Endothelial cell (in vitro differentiated cells): Measurements from ENCODE around the gene RBFOX2. TPM values are rescaled to one million over a fixed set of nuclear protein-coding genes. Genes with fewer than 3 reads are reported as not detected.
A peak's percentile ranks its signal among the peaks of the same experiment; 100 is the strongest.

Experiments
- DNase-seq: peaks from one replicate; pipeline ENCODE4 v3.0.0; 2021; ENCODE audit warnings: low spot score
- H3K27ac Mint-ChIP-seq: one replicate; pipeline ENCODE4 v1.8.0; 2021; ENCODE audit warnings: mixed read lengths, inconsistent platforms; ENCODE audit not compliant: unreplicated experiment
- H3K27me3 Mint-ChIP-seq: one replicate; pipeline ENCODE4 v1.8.0; 2021; ENCODE audit warnings: mild to moderate bottlenecking, moderate library complexity, mixed read lengths, inconsistent platforms; ENCODE audit not compliant: unreplicated experiment
- H3K36me3 Mint-ChIP-seq: one replicate; pipeline ENCODE4 v1.8.0; 2021; ENCODE audit warnings: mild to moderate bottlenecking, low read depth, mixed read lengths, inconsistent platforms; ENCODE audit not compliant: unreplicated experiment
- H3K4me1 Mint-ChIP-seq: one replicate; pipeline ENCODE4 v1.8.0; 2021; ENCODE audit warnings: mild to moderate bottlenecking, mixed read lengths, inconsistent platforms; ENCODE audit not compliant: unreplicated experiment
- H3K4me3 Mint-ChIP-seq: one replicate; pipeline ENCODE4 v1.8.0; 2021; ENCODE audit warnings: mild to moderate bottlenecking, mixed read lengths, inconsistent platforms; ENCODE audit not compliant: unreplicated experiment
- H3K9me3 Mint-ChIP-seq: one replicate; pipeline ENCODE4 v1.8.0; 2021; ENCODE audit warnings: mixed read lengths, inconsistent platforms; ENCODE audit not compliant: unreplicated experiment
- total RNA-seq: library from RNA; stranded (reverse); fragmentation: NEBNext Ultra II Directional; extraction: Animal tissue kit (Norgen Biotek cat#: 25700); gene quantifications from one replicate; pipeline ENCODE4 v1.2.1, GENCODE V29; 2021; ENCODE audit not compliant: unreplicated experiment
- TF ChIP-seq, protein P1 (sequence below): fragments of 200-600 bp; sonication (generic); IDR thresholded peaks from one replicate; pipeline ENCODE4 v1.5.0; 2021; ENCODE audit warnings: antibody characterized with exemption; ENCODE audit not compliant: unreplicated experiment

Gene RBFOX2
- total RNA-seq, 1 donor from 2014 or later = 228 TPM

DNA sequence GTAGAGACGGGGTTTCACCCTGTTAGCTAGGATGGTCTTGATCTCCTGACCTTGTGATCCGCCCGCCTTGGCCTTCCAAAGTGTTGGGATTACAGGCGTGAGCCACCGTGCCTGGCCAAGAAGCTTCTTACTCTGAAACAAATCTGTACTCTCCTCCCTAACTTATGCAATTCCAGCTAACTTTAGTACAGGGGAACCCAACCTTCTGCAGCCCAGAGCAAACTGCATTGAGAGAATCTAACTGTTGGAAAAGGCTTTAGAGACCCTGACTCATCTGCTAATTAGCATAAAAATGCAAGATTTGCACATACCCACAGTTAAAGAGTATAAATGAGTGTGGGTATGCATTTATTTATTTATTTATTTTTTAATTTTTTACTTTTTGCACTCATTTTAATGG is 246.1 kb downstream of the RBFOX2 start:
- TF ChIP-seq, protein P1, sequence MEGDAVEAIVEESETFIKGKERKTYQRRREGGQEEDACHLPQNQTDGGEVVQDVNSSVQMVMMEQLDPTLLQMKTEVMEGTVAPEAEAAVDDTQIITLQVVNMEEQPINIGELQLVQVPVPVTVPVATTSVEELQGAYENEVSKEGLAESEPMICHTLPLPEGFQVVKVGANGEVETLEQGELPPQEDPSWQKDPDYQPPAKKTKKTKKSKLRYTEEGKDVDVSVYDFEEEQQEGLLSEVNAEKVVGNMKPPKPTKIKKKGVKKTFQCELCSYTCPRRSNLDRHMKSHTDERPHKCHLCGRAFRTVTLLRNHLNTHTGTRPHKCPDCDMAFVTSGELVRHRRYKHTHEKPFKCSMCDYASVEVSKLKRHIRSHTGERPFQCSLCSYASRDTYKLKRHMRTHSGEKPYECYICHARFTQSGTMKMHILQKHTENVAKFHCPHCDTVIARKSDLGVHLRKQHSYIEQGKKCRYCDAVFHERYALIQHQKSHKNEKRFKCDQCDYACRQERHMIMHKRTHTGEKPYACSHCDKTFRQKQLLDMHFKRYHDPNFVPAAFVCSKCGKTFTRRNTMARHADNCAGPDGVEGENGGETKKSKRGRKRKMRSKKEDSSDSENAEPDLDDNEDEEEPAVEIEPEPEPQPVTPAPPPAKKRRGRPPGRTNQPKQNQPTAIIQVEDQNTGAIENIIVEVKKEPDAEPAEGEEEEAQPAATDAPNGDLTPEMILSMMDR = no peak
- Mint-ChIP-seq H3K27ac (no peak overlapping the region), H3K27me3 (peaks cover 3% of the 10 kb centered on the region)

DNA sequence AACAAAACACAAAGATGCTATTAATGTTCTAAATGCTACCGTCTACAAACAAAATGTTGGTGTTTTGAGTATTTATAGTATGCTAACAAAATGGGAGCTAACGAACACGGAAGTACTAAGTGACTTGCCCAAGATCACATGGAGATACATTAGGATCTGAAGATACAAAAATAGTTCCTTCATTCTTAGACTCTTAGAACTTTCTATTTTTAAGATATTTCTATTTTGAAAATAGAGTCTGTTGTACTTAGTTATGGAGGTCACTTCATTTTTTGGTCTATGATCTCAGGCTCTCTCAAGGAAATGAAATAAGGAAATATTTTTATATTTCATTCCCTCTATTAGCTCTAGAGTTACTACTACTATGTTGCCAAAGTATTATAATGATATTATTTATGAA is 246.7 kb downstream of the RBFOX2 start:
- DNase-seq = no peak
- no peak overlapping the region for H3K27ac Mint-ChIP-seq
- no peak overlapping the region for H3K4me3 Mint-ChIP-seq
- peaks cover 3% of the 10 kb centered on the region for H3K27me3 Mint-ChIP-seq
- TF ChIP-seq, protein P1 = no peak
- H3K36me3 Mint-ChIP-seq = peaks cover 11% of the 10 kb centered on the region
- H3K9me3 Mint-ChIP-seq = no peaks in the 10 kb centered on the region
- H3K4me1 Mint-ChIP-seq = peaks cover 3% of the 10 kb centered on the region

More for the DNA sequence above, 246.1 kb downstream of the RBFOX2 start:
- no peak overlapping the region for H3K4me3 Mint-ChIP-seq
- DNase-seq = no peak
- H3K4me1 Mint-ChIP-seq = peaks cover 3% of the 10 kb centered on the region
- no peaks in the 10 kb centered on the region for H3K9me3 Mint-ChIP-seq
- peaks cover 11% of the 10 kb centered on the region for H3K36me3 Mint-ChIP-seq

DNA sequence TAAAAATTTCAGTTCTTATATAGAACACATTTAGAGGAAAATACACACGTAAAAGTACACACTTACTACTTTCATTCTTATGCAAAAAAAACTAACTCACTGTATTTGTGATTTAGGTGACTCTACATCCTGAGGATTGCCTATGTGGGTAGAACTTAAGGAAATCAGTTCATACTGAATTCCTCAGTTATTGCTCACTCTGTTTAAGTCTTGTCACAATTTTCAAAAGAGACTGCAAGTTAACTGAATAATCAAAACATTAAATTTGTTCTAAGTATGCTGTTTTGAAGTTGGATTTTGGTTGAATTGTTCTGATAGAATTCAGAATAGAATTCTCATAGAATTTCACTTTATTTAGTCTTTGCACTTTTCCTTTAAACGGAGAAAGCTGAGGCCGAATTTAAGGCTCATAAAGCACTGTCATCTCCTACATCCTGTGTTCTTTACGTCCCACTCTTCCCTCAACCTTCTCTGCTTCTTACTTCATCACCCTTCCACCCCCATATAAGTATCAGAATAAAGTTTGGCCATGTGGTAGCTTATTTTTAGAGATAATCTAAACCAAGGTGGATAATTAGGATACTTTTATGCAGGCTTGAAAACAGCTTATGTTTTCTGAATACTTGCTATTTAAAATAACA is 251.2 kb downstream of the RBFOX2 start:
- DNase-seq = no peak
- Mint-ChIP-seq H3K27ac (peak overlapping the region; percentile 48), H3K4me1 (peaks cover 3% of the 10 kb centered on the region), H3K9me3 (no peaks in the 10 kb centered on the region), H3K27me3 (no peaks in the 10 kb centered on the region), H3K36me3 (peaks cover 7% of the 10 kb centered on the region), H3K4me3 (no peak overlapping the region)
- TF ChIP-seq, protein P1 = no peak

DNA sequence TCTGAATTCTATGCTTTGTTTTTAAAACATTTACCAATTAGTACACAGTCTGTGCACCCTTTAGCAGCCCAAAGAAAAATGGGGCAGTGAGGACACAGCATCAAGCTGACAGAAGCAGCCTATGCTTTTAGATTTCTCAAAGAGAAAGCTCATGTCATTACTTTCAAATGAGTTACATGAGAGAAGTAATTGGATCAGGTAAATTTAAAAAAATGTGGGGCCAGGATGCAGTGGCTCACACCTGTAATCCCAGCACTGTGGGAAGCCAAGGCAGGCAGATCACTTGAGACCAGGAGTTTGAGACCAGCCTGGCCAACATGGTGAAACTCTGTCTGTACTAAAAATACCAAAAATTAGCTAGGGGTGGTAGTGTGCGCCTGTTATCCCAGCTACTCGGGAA is 253.3 kb downstream of the RBFOX2 start:
- no peak overlapping the region for H3K27ac Mint-ChIP-seq
- TF ChIP-seq, protein P1 = no peak
- no peak for DNase-seq

DNA sequence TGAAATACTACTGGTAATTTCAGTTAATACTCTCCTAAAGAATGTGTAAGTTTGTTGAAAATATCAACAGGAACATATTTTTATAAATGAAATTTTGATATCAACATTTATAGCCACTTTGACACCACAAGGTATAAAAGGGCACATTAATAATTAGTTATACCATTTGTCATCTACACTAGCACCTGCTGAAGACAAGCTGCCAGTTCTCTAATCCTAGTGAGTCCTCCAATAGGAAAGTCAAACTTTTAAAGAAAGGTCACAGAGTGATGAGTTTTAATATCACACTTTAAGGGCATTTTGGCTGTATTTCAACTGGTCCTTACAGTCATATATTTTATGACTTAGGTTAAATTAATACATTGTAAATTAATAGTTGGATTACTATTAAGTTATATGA is 258.6 kb downstream of the RBFOX2 start:
- no peaks in the 10 kb centered on the region for H3K9me3 Mint-ChIP-seq
- DNase-seq = no peak
- peaks cover 2% of the 10 kb centered on the region for H3K27me3 Mint-ChIP-seq
- peaks cover 9% of the 10 kb centered on the region for H3K36me3 Mint-ChIP-seq
- H3K4me3 Mint-ChIP-seq = no peak overlapping the region
- peaks cover 34% of the 10 kb centered on the region for H3K4me1 Mint-ChIP-seq
- no peak overlapping the region for H3K27ac Mint-ChIP-seq
- TF ChIP-seq, protein P1 = no peak

More for the DNA sequence above, 253.3 kb downstream of the RBFOX2 start:
- H3K4me1 Mint-ChIP-seq = peaks cover 7% of the 10 kb centered on the region
- no peak overlapping the region for H3K4me3 Mint-ChIP-seq
- peaks cover 9% of the 10 kb centered on the region for H3K36me3 Mint-ChIP-seq
- H3K9me3 Mint-ChIP-seq = no peaks in the 10 kb centered on the region
- H3K27me3 Mint-ChIP-seq = no peaks in the 10 kb centered on the region
